ENCODE results near the gene RGPD3. TPM values are rescaled to one million over a fixed set of nuclear protein-coding genes. Genes with fewer than 3 reads are reported as not detected.

The RGPD3 gene
- 0.21 and 0.24 TPM in 2 replicates for total RNA-seq

DNA sequence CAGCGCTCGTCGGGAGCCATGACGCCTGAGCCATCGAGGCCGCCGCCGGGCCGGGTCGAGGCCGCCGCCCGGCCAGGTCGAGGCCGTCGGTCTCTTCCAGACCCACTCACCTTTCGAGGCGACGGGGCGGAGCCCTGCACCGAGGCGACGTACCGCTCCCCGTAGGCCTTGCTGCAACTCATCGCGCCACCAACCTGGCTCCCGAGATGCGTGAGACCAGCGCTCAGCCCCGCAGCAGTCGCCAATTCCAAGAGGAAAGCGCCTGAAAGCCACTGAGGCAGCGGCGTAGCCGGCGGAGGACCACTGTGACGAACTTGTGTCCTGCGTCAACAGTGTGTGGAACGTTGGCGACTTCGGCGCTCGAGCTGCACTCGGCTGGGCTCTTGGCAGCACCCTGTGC is at the start of gene RGPD3:
TSS of gene RGPD3 (minus strand) at position 307 of the 400 bp plus-strand sequence. CDS start at position 182, 125 bp downstream.

DNA sequence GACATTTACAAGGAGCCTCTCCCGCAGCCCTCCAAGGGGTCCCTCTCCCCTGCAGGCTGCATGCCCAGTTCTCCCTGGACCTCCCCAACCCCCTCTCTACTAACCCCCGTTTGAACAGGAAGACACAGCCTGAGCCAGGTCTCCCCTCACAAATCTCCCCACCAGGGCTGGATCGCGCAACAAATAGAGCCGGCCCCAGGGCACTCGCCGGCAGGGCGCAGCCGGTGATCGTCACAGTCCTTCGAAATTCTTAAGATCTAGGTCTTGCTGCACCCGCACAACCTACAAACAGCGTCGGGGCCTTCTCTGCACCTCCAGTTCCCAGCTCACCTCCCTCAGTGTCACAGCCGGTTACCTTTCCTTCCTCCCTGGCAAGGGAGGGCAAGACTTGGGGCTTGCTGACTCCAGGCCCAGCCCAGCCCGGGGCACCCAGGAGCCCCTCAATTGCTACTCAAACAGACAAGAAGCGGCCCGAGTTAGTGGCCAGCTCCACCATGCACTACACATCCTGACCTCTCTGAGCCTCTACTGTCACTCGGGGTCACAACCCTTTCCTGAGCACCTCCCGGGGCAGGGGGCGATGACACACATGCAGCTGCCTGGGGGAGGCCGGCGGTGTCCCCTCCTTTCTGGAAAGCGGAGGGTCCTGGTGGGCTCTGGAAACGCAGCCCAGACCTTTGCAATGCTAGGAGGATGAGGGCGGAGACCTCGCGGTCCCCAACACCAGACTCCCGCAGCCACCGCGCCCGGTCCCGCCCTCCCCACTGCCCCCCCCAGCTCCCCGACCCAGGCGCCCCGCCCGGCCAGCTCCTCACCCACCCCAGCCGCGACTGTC is 18.6 kb upstream of the RGPD3 start, which contains the start of gene CD8B2:
TSS of gene CD8B2 (plus strand) at position 814 of the 835 bp plus-strand sequence. CDS start 63 bp downstream, outside the sequence.

Other genes with a start within 250 kb of the RGPD3 start
- gene CD8B2, start 19.0 kb upstream of the RGPD3 start, total RNA-seq: not detected in 2 replicates

Measured in tracheal epithelial cell (primary cell).